Endothelial cell of umbilical vein (primary cell): ENCODE results near the gene CASP4. TPM values are rescaled to one million over a fixed set of nuclear protein-coding genes. Genes with fewer than 3 reads are reported as not detected.

ENCODE experiments used
- BruUV-seq: library from RNA; stranded (reverse); fragments of 400-500 nt; replicated peaks from 2 replicates; lab custom pipeline; 2021; lab: Mats Ljungman, UMichigan
- CTCF ChIA-PET: fragments of 300-600, 350-600 bp; sonication (Branson Sonifier 250); formaldehyde crosslinking; loops from one replicate; lab custom pipeline; 2021; ENCODE audit warnings: antibody characterized with exemption, inconsistent platforms; lab: Charles Lee
- POLR2A ChIA-PET: fragments of 300-600, 350-600 bp; sonication (Branson Sonifier 250); formaldehyde crosslinking; loops from one replicate; lab custom pipeline; 2021; ENCODE audit warnings: antibody characterized with exemption, inconsistent platforms; lab: Charles Lee
- DNase-seq: peaks from one replicate; pipeline ENCODE4 v3.0.0-alpha.2; 2011; ENCODE audit warnings: low read depth, low spot score
- FAIRE-seq: peaks from 2 replicates; lab custom pipeline; 2011; peaks lifted over from hg19 to GRCh38; lab: Jason Lieb, UNC
- H2AFZ ChIP-seq: 2 replicates; pipeline ENCODE4 v1.6.0; 2012; ENCODE audit warnings: low read depth, low read length, control low read depth, inconsistent platforms
- H3K27ac ChIP-seq: 2 replicates; pipeline ENCODE4 v1.5.1; 2011; ENCODE audit warnings: low read depth, mild to moderate bottlenecking, control low read depth, low read length, moderate library complexity; ENCODE audit not compliant: insufficient read depth
- H3K27me3 ChIP-seq, 2 experiments: 2 replicates each; pipeline versions ENCODE4 v1.6.0 to v1.6.1; 2011; ENCODE audit warnings: low read length in 2 of 2, mixed read lengths in 1 of 2; ENCODE audit not compliant: control insufficient read depth in 2 of 2, insufficient read depth in 2 of 2
- H3K36me3 ChIP-seq, 2 experiments: 2 replicates in 1 of 2; 3 replicates in 1 of 2; pipeline ENCODE4 v1.5.1; 2011; ENCODE audit warnings: low read length in 2 of 2, mild to moderate bottlenecking in 1 of 2, moderate library complexity in 1 of 2; ENCODE audit not compliant: control insufficient read depth in 2 of 2, insufficient read depth in 2 of 2; ENCODE audit errors: extremely low read depth in 1 of 2
- H3K4me1 ChIP-seq: 3 replicates; pipeline ENCODE4 v1.5.1; 2011; ENCODE audit warnings: mild to moderate bottlenecking, low read length; ENCODE audit not compliant: control insufficient read depth, insufficient read depth; ENCODE audit errors: extremely low read depth
- H3K4me2 ChIP-seq: 2 replicates; pipeline ENCODE4 v1.6.1; 2011; ENCODE audit warnings: low read length, control low read depth, mixed read lengths; ENCODE audit not compliant: insufficient read depth
- H3K4me3 ChIP-seq, 3 experiments: fragments of 200-600 bp in 1 of 3; sonication (generic), shearing (Covaris generic) in 1 of 3; replicated peaks in 1 of 3; 2 replicates each; pipeline ENCODE4 v1.5.1; 2011 to 2016; ENCODE audit warnings: control low read depth in 3 of 3, low read length in 3 of 3, mild to moderate bottlenecking in 2 of 3, inconsistent platforms in 1 of 3, low read depth in 1 of 3, moderate library complexity in 1 of 3; ENCODE audit not compliant: insufficient read depth in 1 of 3
- H3K79me2 ChIP-seq: 2 replicates; pipeline ENCODE4 v1.6.0; 2012; ENCODE audit warnings: low read length, inconsistent platforms; ENCODE audit not compliant: control insufficient read depth, insufficient read depth
- H3K9ac ChIP-seq: replicated peaks from 2 replicates; pipeline ENCODE3; 2011; ENCODE audit warnings: low read length, control low read depth; ENCODE audit not compliant: insufficient read depth; ENCODE audit errors: extremely low read depth
- H3K9me1 ChIP-seq: replicated peaks from 3 replicates; pipeline ENCODE4 v1.6.0; 2011; ENCODE audit warnings: mild to moderate bottlenecking, low read length; ENCODE audit not compliant: control insufficient read depth, insufficient read depth; ENCODE audit errors: extremely low read depth
- H3K9me3 ChIP-seq: replicated peaks from 2 replicates; pipeline ENCODE4 v1.5.1; 2012; ENCODE audit warnings: low read length, inconsistent platforms; ENCODE audit not compliant: control insufficient read depth, insufficient read depth
- H4K20me1 ChIP-seq: replicated peaks from 2 replicates; pipeline ENCODE3; 2011; ENCODE audit warnings: mild to moderate bottlenecking, low read length; ENCODE audit not compliant: control insufficient read depth, insufficient read depth; ENCODE audit errors: extremely low read depth
- CTCF ChIP-seq, 2 donors: IDR thresholded peaks; 1 replicate in 1 of 2; 2 replicates in 1 of 2; pipeline ENCODE4 v1.5.1; 2011; ENCODE audit warnings: low read length in 2 of 2, mild to moderate bottlenecking in 2 of 2, moderate library complexity in 2 of 2, control low read depth in 1 of 2, inconsistent platforms in 1 of 2, low read depth in 1 of 2; ENCODE audit not compliant: insufficient read depth in 1 of 2; ENCODE audit errors: extremely low read depth in 1 of 2
- EZH2 ChIP-seq: IDR thresholded peaks from 2 replicates; pipeline ENCODE4 v1.6.1; 2012; ENCODE audit warnings: borderline replicate concordance, low read depth, mild to moderate bottlenecking, moderate library complexity, low read length, inconsistent platforms; ENCODE audit not compliant: severe bottlenecking
- FOS ChIP-seq: IDR thresholded peaks from 2 replicates; pipeline ENCODE4 v1.6.1; 2011; ENCODE audit warnings: mild to moderate bottlenecking, low read length, moderate library complexity, borderline replicate concordance; ENCODE audit not compliant: insufficient read depth
- JUN ChIP-seq: IDR thresholded peaks from 2 replicates; pipeline ENCODE4 v1.6.1; 2011; ENCODE audit warnings: borderline replicate concordance, low read depth; ENCODE audit not compliant: insufficient read length, insufficient read depth
- MAX ChIP-seq: IDR thresholded peaks from 2 replicates; pipeline ENCODE4 v1.6.1; 2011; ENCODE audit not compliant: insufficient read depth, insufficient read length
- POLR2A ChIP-seq: IDR thresholded peaks from 2 replicates; pipeline ENCODE4 v1.6.1; 2012; ENCODE audit warnings: low read depth, mild to moderate bottlenecking, control low read depth, low read length
- POLR2AphosphoS5 ChIP-seq: IDR thresholded peaks from 2 replicates; pipeline ENCODE4 v1.6.1; 2012; ENCODE audit warnings: low read depth, mild to moderate bottlenecking, control low read depth, low read length, moderate library complexity; ENCODE audit not compliant: insufficient read depth
- dilution Hi-C: fragments of 300-500 bp; cut with MboI; formaldehyde crosslinking; loops from one replicate; pipeline ENCODE4 v1.15.0; 2019; ENCODE audit warnings: low sequenced_read_pairs; ENCODE audit not compliant: extremely low pct_ligation_motif_present
- intact Hi-C: fragments of 100-400 bp; cut with micrococcal nuclease; formaldehyde crosslinking; loops from one replicate; pipeline ENCODE4 v1.10.0; 2022
- polyA plus RNA-seq, 4 experiments: library from polyadenylated mRNA; depleted of rRNA in 3 of 4; stranded (reverse) in 3 of 4; unstranded in 1 of 4; fragments of >200 nt; gene quantifications; 2 replicates each; pipeline versions ENCODE4 v1.2.1 to v1.2.3, GENCODE V29; 2011 to 2012; ENCODE audit warnings: missing spikeins in 1 of 4
- total RNA-seq: library from RNA; stranded (reverse); gene quantifications from 2 replicates; pipeline ENCODE4 v1.2.3, GENCODE V29; 2021

CASP4 gene
- total and polyA plus RNA-seq, 2 donors (not counting 3 experiments of a cell fraction or from before 2014, with no cell fraction given), result 83.1 to 89.1 TPM

GRCh38 chr11:104918113-104918824 lies 50.1 kb downstream of the CASP4 start:
- H3K9me3 ChIP-seq, result no peaks in the 10 kb centered on the region
- peak overlapping the region; percentile 87 for H3K9ac ChIP-seq
- DNase-seq (peak; percentile 98), FAIRE-seq (no peak)
- H2AFZ ChIP-seq, result peak overlapping the region; percentile 93
- no peaks in the 10 kb centered on the region for H3K36me3 ChIP-seq
- no peaks in the 10 kb centered on the region for H3K27me3 ChIP-seq
- peak overlapping the region; percentile 55 to 81 (median 65) for H3K4me3 ChIP-seq
- H4K20me1 ChIP-seq, result no peaks in the 10 kb centered on the region
- peak overlapping the region; percentile 81 for H3K27ac ChIP-seq
- H3K79me2 ChIP-seq, result no peaks in the 10 kb centered on the region
- H3K9me1 ChIP-seq, result no peaks in the 10 kb centered on the region
- dilution Hi-C loops, result no loop called here
- ChIA-PET CTCF (interaction anchor here (0.8 to 2.8 kb wide), 4 partner anchors 29 to 1236 kb away, joined by 3 to 9 read pairs (median 5); no protein-coding TSS in a partner anchor), POLR2A (no interaction called here)
- peaks cover 25% of the 10 kb centered on the region for H3K4me1 ChIP-seq
- intact Hi-C loops, result loop anchor here (1.0 to 5.0 kb wide), 3 partner anchors 20 to 1291 kb away; partner anchors contain the start of genes CASP12 and CASP4
- TF ChIP-seq EZH2, result no peak
- no peak for TF ChIP-seq MAX
- no peak for TF ChIP-seq CTCF (IDR thresholded peaks at IDR 0.05; ENCODE audit: extremely low read depth in 1 of 2, insufficient read depth in 1 of 2, low read depth in 1 of 2, low read length in 2 of 2)
- no peak for TF ChIP-seq POLR2A
- TF ChIP-seq FOS, result no peak
- peak; percentile 74 for TF ChIP-seq JUN
- TF ChIP-seq POLR2AphosphoS5, result no peak
- BruUV-seq, result no TSS peak
- H3K4me2 ChIP-seq, result peak overlapping the region; percentile 97
